Measurements from ENCODE around the gene ENO2. TPM values are rescaled to one million over a fixed set of nuclear protein-coding genes. Genes with fewer than 3 reads are reported as not detected.

Gene ENO2
- total RNA-seq, 4 donors from 2014 or later = 28.7 to 49.7 (median 40.0) TPM

DNA sequence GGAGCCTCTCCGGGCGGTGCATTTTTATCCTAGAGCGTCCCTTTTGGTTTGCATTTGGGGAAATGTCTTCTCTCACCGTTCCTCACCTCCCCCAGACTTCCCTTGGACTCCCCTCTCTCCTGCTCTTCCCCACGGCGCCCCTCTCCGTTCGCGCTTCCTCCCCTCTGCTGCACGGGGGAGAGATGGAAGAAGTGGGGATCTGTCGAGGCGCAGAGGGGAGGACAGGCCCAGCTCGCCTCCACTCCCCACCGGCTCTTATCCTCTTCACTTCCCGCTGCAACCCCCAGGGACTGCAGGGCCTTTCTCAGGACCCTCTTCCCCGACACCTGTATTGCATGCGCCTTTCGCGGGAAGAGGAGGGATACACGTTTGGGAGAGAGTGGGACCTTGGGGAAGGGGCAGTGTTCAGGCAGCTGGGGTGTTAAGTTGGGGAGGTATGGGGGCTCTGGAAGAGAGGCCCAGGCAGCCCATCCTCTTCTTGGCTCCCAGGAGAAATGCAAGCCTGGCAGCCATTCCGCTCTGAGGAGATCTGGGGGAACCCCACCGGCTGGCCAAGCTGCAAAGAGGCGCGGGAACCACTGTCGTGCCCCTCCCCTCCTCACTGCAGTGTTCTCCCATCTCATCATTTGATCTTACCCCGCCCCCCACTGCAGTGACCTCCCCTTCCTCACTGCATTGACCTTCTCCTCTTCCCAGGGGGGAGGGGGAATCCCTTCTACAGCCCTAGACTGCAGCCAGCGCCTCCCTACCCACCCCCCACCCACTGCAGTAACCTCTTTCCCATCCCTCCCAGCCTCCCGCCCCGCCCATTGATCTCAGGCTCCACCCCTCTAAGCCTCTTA, 788 bp downstream of the ENO2 start:
- peak overlapping the region; percentile 87 to 90 (median 88) for H3K27ac ChIP-seq (replicated peaks in 1 of 4)
- no peaks in the 10 kb centered on the region for H3K9me3 ChIP-seq
- intact Hi-C loops (cut with DNase I) = no loop called here
- TF ChIP-seq EP300 (IDR thresholded peaks at IDR 0.05) (no peak), POLR2A (IDR thresholded peaks at IDR 0.05; ENCODE audit: low read depth) (no peak), POLR2AphosphoS5 (IDR thresholded peaks at IDR 0.05) (no peak)
- TF ChIP-seq, protein P1, sequence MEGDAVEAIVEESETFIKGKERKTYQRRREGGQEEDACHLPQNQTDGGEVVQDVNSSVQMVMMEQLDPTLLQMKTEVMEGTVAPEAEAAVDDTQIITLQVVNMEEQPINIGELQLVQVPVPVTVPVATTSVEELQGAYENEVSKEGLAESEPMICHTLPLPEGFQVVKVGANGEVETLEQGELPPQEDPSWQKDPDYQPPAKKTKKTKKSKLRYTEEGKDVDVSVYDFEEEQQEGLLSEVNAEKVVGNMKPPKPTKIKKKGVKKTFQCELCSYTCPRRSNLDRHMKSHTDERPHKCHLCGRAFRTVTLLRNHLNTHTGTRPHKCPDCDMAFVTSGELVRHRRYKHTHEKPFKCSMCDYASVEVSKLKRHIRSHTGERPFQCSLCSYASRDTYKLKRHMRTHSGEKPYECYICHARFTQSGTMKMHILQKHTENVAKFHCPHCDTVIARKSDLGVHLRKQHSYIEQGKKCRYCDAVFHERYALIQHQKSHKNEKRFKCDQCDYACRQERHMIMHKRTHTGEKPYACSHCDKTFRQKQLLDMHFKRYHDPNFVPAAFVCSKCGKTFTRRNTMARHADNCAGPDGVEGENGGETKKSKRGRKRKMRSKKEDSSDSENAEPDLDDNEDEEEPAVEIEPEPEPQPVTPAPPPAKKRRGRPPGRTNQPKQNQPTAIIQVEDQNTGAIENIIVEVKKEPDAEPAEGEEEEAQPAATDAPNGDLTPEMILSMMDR (IDR thresholded peaks at IDR 0.05) = no peak
- no peaks in the 10 kb centered on the region for H3K27me3 ChIP-seq
- H3K4me1 ChIP-seq = peaks cover 9 to 29% (median 24%) of the 10 kb centered on the region in 4 donors
- DNase-seq (ENCODE audit: extremely low spot score) = no peak
- peaks cover 0 to 41% (median 19%) of the 10 kb centered on the region in 4 donors for H3K36me3 ChIP-seq
- WGBS = 15% methylated on average over 29 of the region's 29 CpGs
- peak overlapping the region; percentile 72 to 89 (median 82) for H3K4me3 ChIP-seq

DNA sequence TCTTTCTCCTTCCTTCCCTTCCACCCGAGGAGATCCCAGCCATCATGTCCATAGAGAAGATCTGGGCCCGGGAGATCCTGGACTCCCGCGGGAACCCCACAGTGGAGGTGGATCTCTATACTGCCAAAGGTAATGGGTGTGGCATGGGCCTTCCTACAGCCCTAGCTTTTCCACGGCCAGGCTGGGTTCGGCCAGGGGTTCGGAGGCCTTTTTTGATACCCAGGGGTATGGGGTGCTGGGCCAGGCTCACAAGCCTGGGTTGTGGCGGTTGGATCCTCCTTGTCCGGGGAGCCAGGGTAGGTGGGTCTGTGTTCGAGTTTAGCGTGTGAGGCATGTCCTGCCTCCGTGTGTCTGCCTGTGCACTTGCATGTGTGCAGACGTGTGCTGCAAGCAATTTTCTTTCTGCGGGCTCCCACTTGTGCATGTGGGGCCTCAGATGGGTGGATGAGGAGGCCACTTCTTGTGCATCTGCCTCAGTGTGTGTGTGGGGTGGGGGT, 1.5 kb downstream of the ENO2 start:
- TF ChIP-seq, protein P1 (IDR thresholded peaks at IDR 0.05) = no peak
- H3K27me3 ChIP-seq = no peaks in the 10 kb centered on the region
- WGBS = 83% methylated on average over 13 of the region's 14 CpGs
- H3K9me3 ChIP-seq = no peaks in the 10 kb centered on the region
- H3K4me3 ChIP-seq = peak overlapping the region in 2 of 4 donors; percentile 80 to 83
- H3K36me3 ChIP-seq = peaks cover 0 to 47% (median 19%) of the 10 kb centered on the region in 4 donors
- DNase-seq (ENCODE audit: extremely low spot score) = no peak
- peak overlapping the region; percentile 19 to 90 (median 88) for H3K27ac ChIP-seq (replicated peaks in 1 of 4)
- H3K4me1 ChIP-seq = peaks cover 9 to 29% (median 24%) of the 10 kb centered on the region in 4 donors
- intact Hi-C loops (cut with DNase I) = no loop called here

- H3K4me1 ChIP-seq = peaks cover 9 to 29% (median 24%) of the 10 kb centered on the region in 4 donors
- peak overlapping the region in 3 of 4 donors; percentile 9 to 87 (median 19) for H3K27ac ChIP-seq (replicated peaks in 1 of 4)
- H3K4me3 ChIP-seq = no peak overlapping the region
- intact Hi-C loops (cut with DNase I) = no loop called here
- TF ChIP-seq, protein P1 (IDR thresholded peaks at IDR 0.05) = no peak
- no peak for TF ChIP-seq EP300 (IDR thresholded peaks at IDR 0.05)
- no peak for TF ChIP-seq POLR2A (IDR thresholded peaks at IDR 0.05; ENCODE audit: low read depth)
- peaks cover 0 to 55% (median 22%) of the 10 kb centered on the region in 4 donors for H3K36me3 ChIP-seq
- H3K9me3 ChIP-seq = no peaks in the 10 kb centered on the region
- DNase-seq (ENCODE audit: extremely low spot score) = no peak
- H3K27me3 ChIP-seq = no peaks in the 10 kb centered on the region
- 94% methylated on average over 11 of the region's 11 CpGs for WGBS
Measured at GRCh38 chr12:6916426-6917200, 2.2 kb downstream of the ENO2 start.

DNA sequence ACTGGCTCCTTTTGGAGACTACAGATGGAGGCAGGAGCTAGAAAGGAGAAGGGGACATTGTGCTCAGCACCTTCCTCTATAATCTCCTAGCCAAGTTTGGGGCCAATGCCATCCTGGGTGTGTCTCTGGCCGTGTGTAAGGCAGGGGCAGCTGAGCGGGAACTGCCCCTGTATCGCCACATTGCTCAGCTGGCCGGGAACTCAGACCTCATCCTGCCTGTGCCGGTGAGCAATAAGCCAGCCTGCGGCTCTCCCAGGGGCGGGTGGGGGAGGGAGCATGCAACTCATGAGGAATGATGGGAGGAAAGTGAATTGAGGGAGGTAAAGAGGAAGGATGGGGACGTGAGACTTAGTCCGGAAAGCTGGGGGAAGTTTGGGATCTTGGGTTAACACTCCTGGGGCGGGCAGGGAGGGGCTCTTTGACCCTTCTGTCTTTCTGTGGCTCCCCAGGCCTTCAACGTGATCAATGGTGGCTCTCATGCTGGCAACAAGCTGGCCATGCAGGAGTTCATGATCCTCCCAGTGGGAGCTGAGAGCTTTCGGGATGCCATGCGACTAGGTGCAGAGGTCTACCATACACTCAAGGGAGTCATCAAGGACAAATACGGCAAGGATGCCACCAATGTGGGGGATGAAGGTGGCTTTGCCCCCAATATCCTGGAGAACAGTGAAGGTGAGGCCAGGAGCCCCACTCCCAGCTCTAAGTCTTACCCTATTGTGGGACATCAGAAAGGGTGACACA, 3.3 kb downstream of the ENO2 start:
- Histone ChIP-seq H3K27ac (replicated peaks in 1 of 4) (peak overlapping the region in 1 of 4 donors; percentile 10), H3K27me3 (no peaks in the 10 kb centered on the region), H3K4me3 (no peak overlapping the region), H3K36me3 (peaks cover 0 to 66% (median 27%) of the 10 kb centered on the region in 4 donors), H3K4me1 (peaks cover 9 to 29% (median 24%) of the 10 kb centered on the region in 4 donors), H3K9me3 (no peaks in the 10 kb centered on the region)
- no peak for DNase-seq (ENCODE audit: extremely low spot score)
- no peak for TF ChIP-seq POLR2AphosphoS5 (IDR thresholded peaks at IDR 0.05)
- TF ChIP-seq POLR2A (IDR thresholded peaks at IDR 0.05; ENCODE audit: low read depth) = no peak
- TF ChIP-seq, protein P1 (IDR thresholded peaks at IDR 0.05) = no peak
- no peak for TF ChIP-seq EP300 (IDR thresholded peaks at IDR 0.05)
- 78% methylated on average over 14 of the region's 14 CpGs for WGBS
- intact Hi-C loops (cut with DNase I) = no loop called here
